GM10266 (cell line): ENCODE measurements around the gene GTF2I.
"Not testable (repeated sequence)": the region's sequence is repeated elsewhere in the genome, so short reads cannot be mapped to it uniquely, and the experiment has no call there.

Source experiments
- DNase-seq: peaks from one replicate; pipeline ENCODE4 v3.0.0; 2012; ENCODE audit errors: extremely low spot score
- TF ChIP-seq, protein P1 (sequence below): IDR thresholded peaks from 2 replicates; pipeline ENCODE4 v1.5.1; 2012; ENCODE audit warnings: mild to moderate bottlenecking, low read depth; ENCODE audit not compliant: control insufficient read depth, insufficient read depth; ENCODE audit errors: missing control alignments

The GTF2I gene

DNA sequence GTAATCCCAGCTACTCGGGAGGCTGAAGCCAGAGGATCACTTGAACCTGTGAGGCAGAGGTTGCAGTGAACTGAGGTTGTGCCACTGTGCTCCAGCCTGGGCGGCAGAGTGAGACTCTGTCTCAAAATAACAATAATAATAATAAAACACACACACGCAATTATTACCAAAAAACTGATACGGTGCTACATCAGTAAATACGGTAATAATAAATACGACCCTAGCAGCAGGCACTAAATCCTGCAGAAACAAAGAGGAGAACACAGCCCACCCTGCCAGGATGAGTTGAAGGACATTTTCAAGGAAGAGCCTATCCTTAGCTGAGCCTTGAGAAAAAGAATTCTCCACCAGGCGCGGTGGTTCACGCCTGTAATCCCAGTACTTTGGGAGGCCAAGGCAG, 34.4 kb upstream of the GTF2I start:
- no peak for DNase-seq
- TF ChIP-seq, protein P1, sequence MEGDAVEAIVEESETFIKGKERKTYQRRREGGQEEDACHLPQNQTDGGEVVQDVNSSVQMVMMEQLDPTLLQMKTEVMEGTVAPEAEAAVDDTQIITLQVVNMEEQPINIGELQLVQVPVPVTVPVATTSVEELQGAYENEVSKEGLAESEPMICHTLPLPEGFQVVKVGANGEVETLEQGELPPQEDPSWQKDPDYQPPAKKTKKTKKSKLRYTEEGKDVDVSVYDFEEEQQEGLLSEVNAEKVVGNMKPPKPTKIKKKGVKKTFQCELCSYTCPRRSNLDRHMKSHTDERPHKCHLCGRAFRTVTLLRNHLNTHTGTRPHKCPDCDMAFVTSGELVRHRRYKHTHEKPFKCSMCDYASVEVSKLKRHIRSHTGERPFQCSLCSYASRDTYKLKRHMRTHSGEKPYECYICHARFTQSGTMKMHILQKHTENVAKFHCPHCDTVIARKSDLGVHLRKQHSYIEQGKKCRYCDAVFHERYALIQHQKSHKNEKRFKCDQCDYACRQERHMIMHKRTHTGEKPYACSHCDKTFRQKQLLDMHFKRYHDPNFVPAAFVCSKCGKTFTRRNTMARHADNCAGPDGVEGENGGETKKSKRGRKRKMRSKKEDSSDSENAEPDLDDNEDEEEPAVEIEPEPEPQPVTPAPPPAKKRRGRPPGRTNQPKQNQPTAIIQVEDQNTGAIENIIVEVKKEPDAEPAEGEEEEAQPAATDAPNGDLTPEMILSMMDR, result no peak

DNA sequence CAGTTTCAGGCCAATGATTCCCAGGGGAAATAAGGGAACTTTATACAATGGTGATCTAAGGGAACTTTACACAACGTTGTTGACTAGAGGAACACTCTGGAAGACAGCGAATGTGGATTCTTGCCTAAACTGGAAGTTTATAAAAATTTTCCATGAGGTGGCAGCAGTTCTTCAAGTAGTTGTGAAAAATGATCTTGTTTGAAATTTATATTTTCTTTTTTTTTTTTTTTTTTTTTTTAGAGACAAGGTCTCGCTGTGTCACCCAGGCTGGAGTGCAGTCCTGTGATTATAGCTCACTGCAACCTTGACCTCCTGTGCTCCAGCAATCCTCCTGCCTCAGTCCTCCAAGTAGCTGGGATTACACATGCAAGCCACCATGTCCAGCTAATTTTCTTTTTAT, 32.1 kb upstream of the GTF2I start:
- TF ChIP-seq, protein P1, result peak; percentile 23
- DNase-seq, result no peak

- TF ChIP-seq, protein P1, result no peak
- DNase-seq, result no peak
Observed at GRCh38 chr7:74627661-74628411, 29.7 kb upstream of the GTF2I start.

DNA sequence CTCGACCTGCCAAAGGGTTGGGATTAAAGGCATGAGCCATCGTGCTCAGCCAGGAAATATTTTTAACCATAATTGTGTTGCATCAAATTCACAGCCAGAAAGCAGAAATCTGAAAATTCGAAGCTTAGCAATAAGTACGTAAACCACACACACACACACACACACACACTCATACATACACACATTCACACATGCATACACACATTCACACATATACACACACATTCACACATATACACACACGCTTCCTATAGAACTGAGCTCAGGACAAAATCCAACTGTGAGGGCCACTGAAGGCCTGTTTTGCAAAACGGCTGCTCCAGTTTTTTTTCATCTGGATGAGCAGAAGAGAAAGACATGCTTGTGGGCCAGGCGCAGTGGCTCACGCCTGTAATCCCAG, 25.0 kb upstream of the GTF2I start:
- DNase-seq, result no peak
- TF ChIP-seq, protein P1, result no peak

DNA sequence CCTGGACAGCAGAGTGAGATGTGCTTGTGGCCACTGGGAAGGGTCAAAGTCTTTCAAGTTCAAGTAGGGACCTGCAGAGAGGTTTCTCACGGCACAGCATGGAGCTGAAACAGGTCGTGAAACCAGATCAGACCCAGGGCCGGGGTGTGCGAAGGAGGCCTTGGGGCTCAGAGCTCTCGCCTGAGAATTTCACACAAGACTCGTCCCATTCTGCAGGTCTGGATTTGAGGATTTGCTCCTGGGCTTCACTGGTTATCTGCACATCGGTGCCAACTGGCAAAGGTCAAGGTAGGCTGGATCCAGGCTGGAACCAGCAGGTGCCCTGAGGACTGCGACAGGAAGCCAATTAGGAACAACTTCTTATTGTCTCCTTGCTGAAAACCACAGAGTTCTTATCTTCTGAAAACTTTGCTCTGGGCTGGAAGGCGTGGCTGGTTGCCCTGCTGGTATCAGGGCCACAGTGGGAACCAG, 24.0 kb upstream of the GTF2I start:
- no peak for DNase-seq
- TF ChIP-seq, protein P1, result no peak

- TF ChIP-seq, protein P1, result no peak
- no peak for DNase-seq
Observed at GRCh38 chr7:74637745-74638144, 19.8 kb upstream of the GTF2I start.

DNA sequence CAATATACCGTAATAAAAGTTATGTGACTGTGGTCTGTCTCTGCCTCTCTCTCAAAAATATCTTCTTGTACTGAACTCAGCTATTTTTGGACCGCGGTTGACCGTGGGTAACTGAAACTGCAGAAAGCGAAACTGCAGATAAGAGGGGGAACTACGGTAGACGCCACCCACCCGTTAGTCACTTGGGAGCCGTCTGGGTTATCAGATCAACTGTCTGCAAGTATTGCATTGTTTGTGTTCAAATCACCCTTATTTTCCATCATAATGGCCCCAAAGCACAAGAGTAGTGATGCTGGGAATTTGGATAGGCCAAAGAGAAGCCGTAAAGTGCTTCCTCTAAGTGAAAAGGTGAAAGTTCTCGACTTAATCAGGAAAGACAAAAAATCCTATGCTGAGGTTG, 7.5 kb upstream of the GTF2I start:
- DNase-seq, result peak; percentile 70

DNA sequence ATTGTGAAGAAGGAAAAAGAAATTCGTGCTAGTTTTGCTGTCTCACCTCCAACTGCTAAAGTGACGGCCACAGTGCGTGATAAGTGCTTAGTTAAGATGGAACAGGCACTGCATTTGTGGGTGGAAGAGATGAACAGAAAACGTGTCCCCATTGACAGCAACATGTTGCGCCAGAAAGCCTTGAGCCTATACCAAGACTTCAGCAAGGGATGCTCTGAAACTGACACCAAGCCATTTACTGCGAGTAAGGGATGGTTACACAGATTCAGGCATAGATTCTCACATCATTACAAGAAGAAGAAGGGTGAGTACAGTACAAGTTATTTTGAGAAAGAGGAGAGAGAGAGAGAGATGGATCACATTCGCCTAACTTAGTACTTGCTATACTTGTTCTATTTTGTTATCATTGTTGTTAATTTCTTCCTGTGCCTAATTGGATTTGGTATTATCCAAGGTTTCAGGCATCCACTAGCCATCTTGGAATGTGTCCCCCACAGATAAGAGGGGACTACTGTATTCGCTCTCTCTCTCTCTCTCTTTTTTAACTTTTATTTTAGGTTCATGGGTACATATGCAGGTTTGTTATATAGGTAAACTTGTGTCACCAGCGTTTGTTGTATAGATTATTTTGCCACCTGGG, 6.9 kb upstream of the GTF2I start:
- DNase-seq, result not testable (repeated sequence)

GRCh38 chr7:74651133-74651504, 6.4 kb upstream of the GTF2I start:
- not testable (repeated sequence) for DNase-seq
